ENCODE results near the gene C12orf57.

DNA sequence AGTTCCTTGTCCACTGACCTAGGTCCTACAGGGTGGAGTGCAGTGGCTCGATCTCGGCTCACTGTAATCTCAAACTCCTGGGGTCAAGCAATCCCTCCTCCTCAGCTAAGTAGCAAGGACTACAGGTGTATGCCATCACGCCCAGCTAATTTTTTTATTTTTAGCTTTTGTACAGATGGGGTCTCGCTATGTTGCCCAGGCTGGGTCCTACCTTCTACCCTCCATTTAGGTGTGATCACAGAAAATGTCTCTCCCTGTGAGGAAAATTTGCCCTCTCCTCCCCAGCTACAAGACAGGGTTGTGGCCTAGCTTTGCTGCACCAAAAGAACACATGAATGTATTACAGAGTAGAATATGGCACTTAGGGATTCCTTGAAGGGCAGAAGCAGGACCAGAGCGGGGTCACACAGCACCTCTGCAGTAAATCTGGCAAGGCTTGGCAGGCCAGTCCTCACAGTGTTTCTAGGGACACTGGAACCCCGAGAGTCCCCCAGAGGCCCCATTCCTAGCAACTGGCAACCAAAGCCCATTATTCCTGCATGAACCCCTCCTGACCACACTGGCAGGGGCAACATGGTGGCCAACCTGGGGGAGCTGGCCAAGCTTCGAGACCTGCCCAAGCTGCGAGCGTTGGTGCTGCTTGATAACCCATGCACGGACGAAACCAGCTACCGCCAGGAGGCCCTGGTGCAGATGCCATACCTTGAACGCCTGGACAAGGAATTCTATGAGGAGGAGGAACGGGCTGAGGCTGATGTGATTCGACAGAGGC lies 31.5 kb upstream of the C12orf57 start:
- TF ChIP-seq, protein P1, sequence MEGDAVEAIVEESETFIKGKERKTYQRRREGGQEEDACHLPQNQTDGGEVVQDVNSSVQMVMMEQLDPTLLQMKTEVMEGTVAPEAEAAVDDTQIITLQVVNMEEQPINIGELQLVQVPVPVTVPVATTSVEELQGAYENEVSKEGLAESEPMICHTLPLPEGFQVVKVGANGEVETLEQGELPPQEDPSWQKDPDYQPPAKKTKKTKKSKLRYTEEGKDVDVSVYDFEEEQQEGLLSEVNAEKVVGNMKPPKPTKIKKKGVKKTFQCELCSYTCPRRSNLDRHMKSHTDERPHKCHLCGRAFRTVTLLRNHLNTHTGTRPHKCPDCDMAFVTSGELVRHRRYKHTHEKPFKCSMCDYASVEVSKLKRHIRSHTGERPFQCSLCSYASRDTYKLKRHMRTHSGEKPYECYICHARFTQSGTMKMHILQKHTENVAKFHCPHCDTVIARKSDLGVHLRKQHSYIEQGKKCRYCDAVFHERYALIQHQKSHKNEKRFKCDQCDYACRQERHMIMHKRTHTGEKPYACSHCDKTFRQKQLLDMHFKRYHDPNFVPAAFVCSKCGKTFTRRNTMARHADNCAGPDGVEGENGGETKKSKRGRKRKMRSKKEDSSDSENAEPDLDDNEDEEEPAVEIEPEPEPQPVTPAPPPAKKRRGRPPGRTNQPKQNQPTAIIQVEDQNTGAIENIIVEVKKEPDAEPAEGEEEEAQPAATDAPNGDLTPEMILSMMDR (IDR thresholded peaks at IDR 0.05; ENCODE audit: low read depth, low read length) = no peak
- TF ChIP-seq POLR2A (IDR thresholded peaks at IDR 0.05; ENCODE audit: extremely low read depth, insufficient read length) (no peak), MYC (IDR thresholded peaks at IDR 0.05; ENCODE audit: low read depth, low read length) (no peak)
- TF ChIP-seq, protein P2, sequence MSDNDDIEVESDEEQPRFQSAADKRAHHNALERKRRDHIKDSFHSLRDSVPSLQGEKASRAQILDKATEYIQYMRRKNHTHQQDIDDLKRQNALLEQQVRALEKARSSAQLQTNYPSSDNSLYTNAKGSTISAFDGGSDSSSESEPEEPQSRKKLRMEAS (IDR thresholded peaks at IDR 0.05; ENCODE audit: low read depth, low read length) = no peak

All from NB4 (cell line).